NT2/D1 (cell line): ENCODE measurements around the gene ADD3.

Source experiments
- YY1 ChIP-seq: IDR thresholded peaks from 2 replicates; pipeline ENCODE4 v1.6.1; 2011; ENCODE audit not compliant: insufficient read length, insufficient read depth
- ZNF274 ChIP-seq: IDR thresholded peaks from 2 replicates; pipeline ENCODE4 v1.6.1; 2011; ENCODE audit warnings: mild to moderate bottlenecking, low read depth, low read length

- no peak for TF ChIP-seq ZNF274
- no peak for TF ChIP-seq YY1
These were observed 98.1 kb downstream of the ADD3 start for GRCh38 chr10:110105873-110106272.
